ENCODE results near the gene KCNQ1OT1.

The KCNQ1OT1 gene

GRCh38 chr11:2701230-2701629, 1.4 kb upstream of the KCNQ1OT1 start:
- no peak for DNase-seq

- DNase-seq = no peak
Measured at GRCh38 chr11:2700415-2701211, 819 bp upstream of the KCNQ1OT1 start.

- no peak for DNase-seq
Measured at GRCh38 chr11:2699185-2699530, 636 bp downstream of the KCNQ1OT1 start.

GRCh38 chr11:2698386-2699184, 1.2 kb downstream of the KCNQ1OT1 start:
- no peak for DNase-seq

GRCh38 chr11:2697866-2698265, 1.9 kb downstream of the KCNQ1OT1 start:
- no peak for DNase-seq

GRCh38 chr11:2696455-2696854, 3.3 kb downstream of the KCNQ1OT1 start:
- DNase-seq = no peak

GRCh38 chr11:2694995-2695939, 4.5 kb downstream of the KCNQ1OT1 start:
- DNase-seq = no peak

GRCh38 chr11:2694495-2694894, 5.3 kb downstream of the KCNQ1OT1 start:
- DNase-seq = no peak

GRCh38 chr11:2693271-2694261, 6.2 kb downstream of the KCNQ1OT1 start:
- no peak for DNase-seq

GRCh38 chr11:2691991-2692875, 7.6 kb downstream of the KCNQ1OT1 start:
- peak; percentile 65 for DNase-seq

GRCh38 chr11:2691355-2691761, 8.4 kb downstream of the KCNQ1OT1 start:
- no peak for DNase-seq

GRCh38 chr11:2690596-2691354, 9.0 kb downstream of the KCNQ1OT1 start:
- no peak for DNase-seq

GRCh38 chr11:2689651-2690575, 9.9 kb downstream of the KCNQ1OT1 start:
- DNase-seq = no peak

- no peak for DNase-seq
Measured at GRCh38 chr11:2688381-2689231, 11.2 kb downstream of the KCNQ1OT1 start.

- DNase-seq = no peak
Measured at GRCh38 chr11:2687782-2688191, 12.0 kb downstream of the KCNQ1OT1 start.

GRCh38 chr11:2687223-2687530, 12.6 kb downstream of the KCNQ1OT1 start:
- no peak for DNase-seq

GRCh38 chr11:2686360-2687222, 13.2 kb downstream of the KCNQ1OT1 start:
- DNase-seq = no peak

Measured in NCI-H2029 treated with DMSO at 0.1 percent for 48 hours (cell line).